CD4-positive, alpha-beta T cell treated with Interleukin-12 subunit alpha and Interleukin-12 subunit beta, for 1 hour (primary cell): ENCODE results near the gene TRAF1.

ENCODE experiments used
- DNase-seq: peaks from one replicate; pipeline ENCODE4 v3.0.0-alpha.2; 2020

TRAF1 gene

DNA sequence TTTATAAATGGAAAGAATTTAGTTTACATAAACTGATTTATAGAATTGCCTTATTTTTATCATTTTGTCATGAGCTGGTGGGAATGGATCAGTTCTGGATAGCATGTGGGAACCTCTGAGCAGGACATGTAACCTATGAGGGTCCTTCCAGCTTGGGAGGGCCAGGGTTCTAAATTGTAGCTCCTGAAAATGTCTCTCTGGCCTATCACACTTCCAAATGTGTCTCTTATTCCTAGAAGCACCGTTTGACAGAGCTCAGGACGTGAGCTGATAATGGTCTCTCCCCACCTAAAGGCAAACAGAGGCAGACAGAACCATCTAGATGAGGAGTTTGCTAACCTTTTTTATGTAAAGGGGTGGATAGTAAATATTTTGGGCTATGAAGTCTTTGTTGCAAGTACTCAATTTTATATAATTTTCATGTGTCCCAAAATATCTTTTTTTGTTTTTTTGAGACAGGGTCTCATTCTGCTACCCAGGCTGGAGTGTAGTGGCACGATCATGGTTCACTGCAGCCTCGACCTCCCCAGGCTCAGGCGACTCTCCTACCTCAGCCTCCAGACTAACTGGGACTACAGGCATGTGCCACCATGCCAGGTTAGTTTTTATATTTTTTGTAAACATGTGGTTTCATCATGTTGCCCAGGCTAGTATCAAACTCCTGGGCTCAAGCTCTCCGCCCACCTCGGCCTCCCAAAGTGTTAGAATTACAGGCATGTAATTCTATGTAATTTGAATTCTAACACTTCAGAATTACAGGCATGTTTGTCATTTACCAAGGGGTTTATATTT lies 4.0 kb downstream of the TRAF1 start:
- no peak for DNase-seq

DNA sequence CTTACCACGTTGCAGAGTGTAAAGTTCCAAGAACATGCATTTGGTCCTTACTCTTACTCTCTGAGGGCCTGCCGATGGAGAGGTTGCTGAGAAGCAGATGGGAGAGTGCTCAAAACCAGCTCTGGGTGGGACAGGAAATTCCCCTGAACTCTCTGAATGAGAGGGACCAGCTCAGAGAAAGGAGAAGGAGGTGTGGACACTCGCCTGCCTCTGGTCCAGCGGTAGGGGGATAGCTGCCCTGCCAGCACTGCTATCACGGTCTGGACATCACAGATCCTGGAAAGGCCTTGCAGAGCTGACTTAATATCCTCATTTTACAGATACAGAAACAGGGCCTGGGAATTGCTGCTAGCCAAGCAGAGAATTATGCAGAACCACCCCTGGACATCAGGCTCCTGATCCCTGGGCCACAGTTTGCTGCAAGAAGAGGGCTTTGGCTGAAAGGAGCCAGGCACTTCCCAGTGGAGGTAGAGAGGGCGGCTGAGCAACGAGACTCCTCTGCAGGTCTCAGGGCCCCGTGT lies 4.9 kb downstream of the TRAF1 start:
- peak; percentile 41 for DNase-seq

DNA sequence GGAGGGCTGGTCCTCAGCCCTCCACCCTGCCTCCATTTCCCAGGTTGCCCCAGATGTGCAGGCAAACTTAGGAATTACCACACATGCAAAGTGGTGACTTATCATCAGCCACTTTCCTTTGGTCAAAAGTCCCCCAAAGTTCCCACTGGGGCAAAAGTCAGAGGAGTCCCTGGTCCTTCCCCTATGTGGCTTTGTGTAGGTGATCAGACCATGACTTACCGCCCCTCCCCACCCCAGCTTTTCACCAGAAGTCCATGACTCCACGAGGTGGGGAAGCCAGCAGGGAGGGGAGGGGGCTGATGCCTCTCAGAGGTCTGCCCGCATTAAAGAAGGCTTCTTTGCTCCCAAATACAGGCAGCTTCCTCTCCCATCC lies 5.8 kb downstream of the TRAF1 start:
- no peak for DNase-seq

GRCh38 chr9:120919843-120920805 lies 6.5 kb downstream of the TRAF1 start:
- DNase-seq, result peak; percentile 50

GRCh38 chr9:120918931-120919842 lies 7.4 kb downstream of the TRAF1 start:
- DNase-seq, result peak; percentile 20

DNA sequence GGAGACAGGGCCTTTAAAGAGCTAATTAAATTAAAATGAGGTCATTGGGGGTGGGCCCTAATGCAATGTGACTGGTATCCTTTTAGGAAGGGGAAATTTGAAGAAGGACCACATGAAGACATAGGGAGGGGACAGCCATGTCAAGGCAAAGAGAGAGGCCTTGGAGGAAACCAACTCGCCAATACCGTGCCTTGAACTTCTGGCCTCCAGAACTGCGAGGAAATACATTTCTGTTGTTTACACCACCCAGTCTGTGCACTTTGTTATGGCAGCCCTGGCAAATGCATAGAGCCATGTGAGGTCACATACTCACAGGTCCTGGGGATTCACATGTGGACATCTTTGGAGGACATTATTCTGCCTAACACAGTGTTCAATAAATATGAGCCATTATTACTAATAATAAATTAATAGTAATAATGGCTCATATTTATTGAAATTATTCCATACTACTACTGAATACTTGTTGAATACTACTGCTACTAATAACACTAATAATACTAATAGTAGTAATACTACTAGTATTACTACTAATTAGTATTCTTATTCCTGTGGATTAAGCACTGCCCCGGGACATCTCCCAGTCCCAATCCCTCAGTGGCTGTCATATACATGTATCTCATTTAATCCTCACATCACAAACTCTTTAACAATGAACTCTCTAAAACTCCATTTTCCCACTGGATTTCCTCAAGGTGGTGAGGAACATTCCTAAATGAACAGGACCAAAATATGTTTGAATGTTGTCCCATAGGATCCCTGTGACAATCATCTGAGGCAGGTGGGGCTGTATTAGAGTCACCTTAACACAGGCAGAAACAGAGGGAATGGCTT lies 8.4 kb downstream of the TRAF1 start:
- DNase-seq, result peak; percentile 30

DNA sequence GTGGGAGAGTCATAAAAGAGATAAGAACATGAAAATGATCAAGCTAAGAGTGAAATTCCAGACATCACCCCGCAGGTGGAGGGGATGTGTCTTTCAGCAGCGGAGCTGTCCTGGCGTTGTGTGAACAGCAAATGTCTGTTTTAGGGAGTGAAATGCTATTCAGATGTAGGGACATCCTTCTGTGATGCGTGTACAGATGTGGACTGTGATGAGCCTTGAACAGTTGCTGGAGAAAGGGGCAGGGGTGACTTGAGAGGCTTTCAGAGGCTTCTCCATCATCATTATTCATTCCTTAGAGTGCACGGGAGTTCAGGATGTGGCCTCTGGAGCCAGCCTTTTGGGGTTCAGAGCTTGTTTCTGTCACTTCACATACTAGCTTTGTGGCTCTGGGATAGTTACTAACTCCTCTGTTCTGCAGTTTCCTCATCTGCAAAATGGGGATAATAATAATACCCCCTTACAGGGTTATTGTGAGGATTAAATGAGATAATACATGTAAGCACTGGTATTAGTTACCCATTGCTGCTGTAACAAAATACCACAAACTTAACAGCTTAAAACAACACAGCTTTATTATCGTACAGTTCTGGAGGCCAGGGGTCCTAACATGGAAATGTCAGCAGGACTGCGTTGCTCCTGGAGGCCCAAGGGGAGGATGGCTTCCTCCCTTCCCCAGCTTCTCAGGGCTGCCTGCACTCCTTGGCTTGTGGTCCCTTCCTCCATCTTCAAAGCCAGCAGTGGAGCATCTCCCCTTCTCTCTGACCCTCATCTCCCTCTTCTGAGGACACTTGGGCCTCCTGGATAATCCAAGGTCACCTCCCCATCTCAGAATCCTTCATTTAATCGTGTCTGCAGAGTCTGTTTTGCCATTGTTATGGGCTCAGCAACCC lies 9.4 kb downstream of the TRAF1 start:
- no peak for DNase-seq

DNA sequence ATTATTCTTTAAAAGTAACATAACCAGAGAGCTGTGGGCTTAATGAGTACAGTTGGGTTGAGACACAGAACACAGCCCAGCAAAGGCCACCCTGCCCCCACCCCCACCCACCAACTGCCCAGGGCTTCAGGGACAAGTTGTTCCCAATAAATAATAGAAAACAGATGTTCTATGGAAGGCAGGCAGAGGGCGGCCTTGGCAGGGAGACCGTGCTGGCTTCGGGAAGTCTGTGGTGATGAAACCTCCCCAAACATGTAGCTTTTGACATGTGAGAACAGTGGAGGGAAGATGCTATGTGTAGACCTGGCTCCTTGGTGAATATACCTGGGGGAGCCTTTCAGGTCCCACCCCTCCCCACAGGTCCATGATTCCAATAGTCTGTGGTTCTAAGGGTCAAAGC lies 10.0 kb downstream of the TRAF1 start:
- DNase-seq, result peak; percentile 17

GRCh38 chr9:120915854-120916470 lies 10.6 kb downstream of the TRAF1 start:
- DNase-seq, result peak; percentile 65

- DNase-seq, result no peak
Measured at GRCh38 chr9:120914953-120915352, 11.6 kb downstream of the TRAF1 start.

DNA sequence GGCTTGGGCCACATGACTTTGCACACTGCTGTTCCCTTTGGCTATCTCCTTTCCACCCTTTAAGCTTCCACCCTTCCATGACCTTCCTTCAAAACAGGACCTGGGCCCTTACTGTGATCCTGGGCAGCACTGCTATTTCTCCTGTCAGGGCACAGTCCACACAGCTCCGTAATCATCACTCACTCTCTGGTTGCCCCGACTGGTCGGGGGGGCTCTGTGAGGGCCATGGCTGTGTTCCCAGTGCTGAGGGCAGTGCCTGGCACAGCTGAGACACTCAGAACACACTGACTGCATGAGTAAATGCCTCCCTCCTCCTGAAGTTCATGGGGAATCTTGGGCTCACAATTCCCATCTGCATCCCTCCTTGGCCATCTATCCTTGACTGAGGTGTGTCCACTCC lies 12.2 kb downstream of the TRAF1 start:
- no peak for DNase-seq

- no peak for DNase-seq
Measured at GRCh38 chr9:120913647-120914264, 12.8 kb downstream of the TRAF1 start.

DNA sequence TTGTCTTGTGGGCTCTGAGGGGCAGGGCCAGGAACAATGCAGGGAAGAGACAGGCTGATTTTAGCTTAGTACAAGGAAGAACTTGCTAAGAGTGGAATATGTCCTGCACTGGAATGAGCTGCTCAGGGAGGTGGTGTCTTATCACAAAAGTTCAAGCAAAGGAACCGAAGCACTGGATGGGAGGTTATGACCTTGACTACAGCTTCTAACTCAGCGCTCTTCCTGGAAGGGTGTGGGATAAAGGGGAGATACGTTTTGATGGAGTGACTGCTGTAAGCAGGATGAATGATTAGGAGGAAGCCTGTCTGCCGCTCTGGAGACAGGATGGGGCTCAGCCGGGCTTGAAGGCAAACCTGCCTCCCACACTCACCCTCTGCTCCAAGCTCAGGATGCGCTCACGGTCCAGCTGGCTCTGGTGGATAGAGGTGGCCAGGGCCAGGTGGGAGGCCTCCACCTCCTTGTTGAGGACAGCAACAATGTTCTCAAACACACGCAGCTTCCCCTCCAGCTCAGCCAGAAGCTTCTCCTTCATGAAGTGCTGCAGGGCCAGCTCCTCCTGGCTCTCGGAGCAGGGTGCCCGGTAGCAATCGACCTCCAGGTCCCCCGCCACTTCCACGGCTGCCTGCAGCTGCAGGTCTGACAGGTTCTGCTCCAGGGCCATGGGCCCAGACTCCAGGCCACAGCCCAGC lies 13.5 kb downstream of the TRAF1 start:
- no peak for DNase-seq

DNA sequence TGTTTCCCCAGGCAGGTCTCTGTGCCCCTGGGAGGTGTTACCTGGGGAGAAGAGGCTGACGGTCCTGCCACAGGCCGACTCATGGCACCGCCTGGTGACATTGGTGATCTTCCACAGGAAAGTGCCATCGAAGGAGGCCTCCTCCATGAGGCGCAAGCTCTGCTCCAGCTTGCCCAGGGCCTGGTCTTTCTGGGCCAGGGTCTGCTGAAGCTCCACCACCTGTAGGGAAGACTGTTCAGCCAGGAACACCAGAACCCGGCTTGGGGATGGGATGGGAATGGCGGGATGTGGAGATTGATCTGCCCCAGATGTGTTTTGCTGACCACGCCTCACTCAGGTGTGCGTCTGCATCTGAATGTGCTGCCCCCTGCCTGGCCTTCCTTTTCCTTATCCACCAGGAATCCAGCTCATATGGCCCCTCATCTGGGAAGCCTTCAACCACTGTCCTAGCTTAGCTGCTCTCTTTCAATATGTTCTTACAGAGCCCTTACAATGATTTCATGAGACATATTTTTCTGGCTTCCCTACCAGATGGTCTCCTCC lies 15.2 kb downstream of the TRAF1 start:
- no peak for DNase-seq

DNA sequence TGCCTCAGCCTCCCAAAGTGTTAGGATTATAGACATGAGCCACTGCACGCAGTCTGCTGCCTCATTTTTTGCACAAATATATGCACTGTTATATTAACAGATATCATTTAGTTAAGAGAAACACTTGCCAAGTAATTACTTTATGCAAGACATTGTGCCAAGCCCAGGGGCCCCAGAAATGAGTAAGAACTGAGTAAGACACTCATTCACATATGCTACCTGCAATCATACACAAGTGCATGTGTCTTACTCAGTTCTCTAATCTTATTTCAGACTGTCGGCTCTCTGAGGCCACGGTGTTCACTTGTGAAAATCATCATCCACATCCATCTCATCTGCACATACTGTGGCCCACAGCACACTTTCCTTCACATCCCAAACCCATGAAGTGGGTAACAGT lies 16.0 kb downstream of the TRAF1 start:
- DNase-seq, result peak; percentile 21

DNA sequence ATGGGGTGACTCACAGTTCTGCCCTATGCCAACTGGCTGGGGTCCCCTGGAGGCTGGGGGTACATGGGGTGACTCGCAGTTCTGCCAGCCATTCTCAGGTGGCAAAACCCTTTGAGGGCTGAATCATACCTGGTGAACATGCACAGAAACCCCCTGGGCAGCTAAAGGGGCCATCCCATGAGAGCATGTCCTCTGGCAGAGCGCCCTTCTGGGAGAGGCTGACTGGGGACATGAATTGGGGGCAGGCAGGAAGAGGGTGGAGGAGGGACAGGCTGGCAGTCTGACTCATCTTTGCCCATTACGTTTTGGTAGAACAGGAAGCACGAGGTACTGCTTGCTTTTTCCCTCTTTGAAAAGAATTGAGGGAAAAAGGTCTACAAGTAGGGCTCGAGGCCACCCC lies 16.7 kb downstream of the TRAF1 start:
- peak; percentile 64 for DNase-seq

- DNase-seq, result peak; percentile 55
Measured at GRCh38 chr9:120905315-120906164, 21.1 kb downstream of the TRAF1 start.

DNA sequence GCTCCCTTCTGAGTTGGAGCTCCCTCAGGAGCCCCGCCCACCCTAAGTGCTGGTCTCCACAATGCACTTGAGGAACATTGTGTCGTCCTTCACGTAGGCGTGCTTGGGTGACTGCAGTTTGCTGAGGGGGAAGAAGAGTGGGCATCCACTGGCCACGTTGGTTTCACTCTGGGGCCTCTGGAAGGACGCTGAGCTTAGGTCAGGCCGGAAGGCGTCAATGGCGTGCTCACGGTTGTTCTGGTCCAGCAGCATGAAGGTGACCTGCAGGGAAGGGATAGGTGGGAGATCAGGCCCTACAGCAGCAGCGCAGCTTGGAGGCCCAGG lies 21.7 kb downstream of the TRAF1 start:
- no peak for DNase-seq
